GM21723 (cell line): ENCODE results near the gene TUBB4B.

Source experiments
- ATAC-seq: cut with Tn5 transposase; IDR thresholded peaks from one replicate; pipeline ENCODE4 v1.9.1; 2021; ENCODE audit warnings: mild to moderate bottlenecking, moderate library complexity; ENCODE audit not compliant: unreplicated experiment

TUBB4B gene

GRCh38 chr9:137212520-137212919 is 28.6 kb upstream of the TUBB4B start:
- no peak for ATAC-seq

- no peak for ATAC-seq
Observed at GRCh38 chr9:137213160-137214060, 27.7 kb upstream of the TUBB4B start.

GRCh38 chr9:137214620-137215019 is 26.5 kb upstream of the TUBB4B start:
- ATAC-seq, result no peak

GRCh38 chr9:137215196-137215986 is 25.7 kb upstream of the TUBB4B start:
- ATAC-seq, result no peak

- no peak for ATAC-seq
Observed at GRCh38 chr9:137216188-137216965, 24.7 kb upstream of the TUBB4B start.

GRCh38 chr9:137217276-137218211 is 23.5 kb upstream of the TUBB4B start:
- ATAC-seq, result no peak

- ATAC-seq, result no peak
Observed at GRCh38 chr9:137218212-137218753, 22.8 kb upstream of the TUBB4B start.

- ATAC-seq, result no peak
Observed at GRCh38 chr9:137218754-137219271, 22.3 kb upstream of the TUBB4B start.

- ATAC-seq, result no peak
Observed at GRCh38 chr9:137219757-137220316, 21.2 kb upstream of the TUBB4B start.

- no peak for ATAC-seq
Observed at GRCh38 chr9:137220317-137221094, 20.6 kb upstream of the TUBB4B start.

GRCh38 chr9:137221095-137221505 is 20.0 kb upstream of the TUBB4B start:
- ATAC-seq, result no peak

- ATAC-seq, result no peak
Observed at GRCh38 chr9:137221506-137222111, 19.5 kb upstream of the TUBB4B start.

- ATAC-seq, result no peak
Observed at GRCh38 chr9:137222190-137223077, 18.7 kb upstream of the TUBB4B start, which contains the start of gene RNF208. TSS of gene RNF208 (minus strand) at chr9:137222240. CDS start at chr9:137221212, 1,028 bp downstream.

- ATAC-seq, result peak; percentile 64
Observed at GRCh38 chr9:137223078-137223970, 17.8 kb upstream of the TUBB4B start.

GRCh38 chr9:137224830-137225694 is 16.0 kb upstream of the TUBB4B start, which contains the start of gene CYSRT1:
TSS of gene CYSRT1 (plus strand) at chr9:137225174. CDS start at chr9:137225622, 448 bp downstream.
- ATAC-seq, result no peak
